Activated CD4-positive, alpha-beta T cell treated with anti-CD3 and anti-CD28 coated beads, Interleukin-2, amount 50 U/mL, for 1 hour (primary cell): Measurements from ENCODE around the gene MAGI1.

Experiments used
- DNase-seq: peaks from one replicate; pipeline ENCODE4 v3.0.0-alpha.2; 2020

The MAGI1 gene

DNA sequence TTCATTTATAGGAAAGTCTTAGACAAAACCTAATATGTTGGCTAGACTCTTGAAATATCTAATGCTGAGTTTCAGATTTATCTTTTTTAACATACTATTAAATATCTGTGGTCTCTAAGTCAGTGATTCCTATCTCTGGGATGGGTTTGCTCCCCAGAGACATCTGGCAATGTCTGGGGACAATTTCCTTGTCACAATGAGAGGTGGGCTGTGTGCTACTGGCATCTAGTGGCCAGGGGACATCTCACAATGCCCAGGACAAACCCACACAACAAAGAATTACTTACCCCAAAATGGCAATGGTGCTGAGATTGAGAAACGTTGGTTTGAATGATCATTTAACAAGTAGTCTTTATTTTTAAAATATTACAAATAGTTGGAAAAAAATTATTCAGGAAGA is 602.1 kb downstream of the MAGI1 start:
- DNase-seq: no peak

DNA sequence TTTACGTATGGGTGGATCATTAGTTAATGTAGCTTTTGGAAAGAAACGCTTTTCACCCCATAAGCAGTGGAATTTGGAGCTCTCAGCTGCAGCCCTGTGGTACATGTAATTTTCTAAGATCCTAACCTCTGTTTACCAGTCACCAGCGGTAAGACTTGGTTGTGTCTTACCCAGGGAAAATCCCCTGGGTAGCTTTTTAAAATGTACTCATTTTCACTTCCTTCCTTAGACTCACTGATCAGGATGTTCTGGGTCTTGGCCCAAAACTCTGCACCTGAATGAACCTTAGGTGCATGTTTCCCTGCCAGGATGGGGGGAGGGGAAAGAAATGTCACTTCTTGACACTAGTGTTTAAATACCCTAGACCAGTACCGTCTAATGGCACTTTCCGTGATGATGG is 605.2 kb downstream of the MAGI1 start:
- DNase-seq: no peak

DNA sequence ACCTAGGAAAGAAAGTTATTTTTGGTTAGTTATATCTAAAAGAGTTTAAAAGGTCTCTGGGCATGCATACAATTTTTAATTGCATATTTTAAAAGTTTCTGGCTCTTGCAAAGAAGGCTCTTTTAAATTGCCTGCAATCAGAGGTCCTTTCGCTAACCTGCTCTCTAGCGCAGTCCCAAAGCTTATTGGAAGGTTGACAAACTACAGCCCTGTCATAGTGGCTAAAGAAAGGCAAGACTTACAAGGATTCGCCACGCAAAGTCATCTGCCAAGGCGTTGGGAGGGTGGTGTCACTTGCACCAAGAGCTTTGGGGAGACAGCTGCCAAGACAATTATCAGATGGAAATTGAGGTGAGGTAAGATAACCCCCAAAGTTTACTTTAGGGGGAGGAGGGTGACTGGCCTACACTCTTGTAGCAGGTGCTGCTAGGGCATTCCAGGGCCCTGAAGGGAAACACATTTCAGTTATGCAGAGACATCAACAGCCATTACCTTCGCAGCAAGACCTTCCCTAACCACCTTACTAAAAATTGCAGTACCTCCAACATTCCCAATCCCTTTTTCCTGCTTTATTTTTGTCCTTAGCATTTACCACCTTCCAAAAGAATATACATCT is 606.2 kb downstream of the MAGI1 start:
- no peak for DNase-seq

DNA sequence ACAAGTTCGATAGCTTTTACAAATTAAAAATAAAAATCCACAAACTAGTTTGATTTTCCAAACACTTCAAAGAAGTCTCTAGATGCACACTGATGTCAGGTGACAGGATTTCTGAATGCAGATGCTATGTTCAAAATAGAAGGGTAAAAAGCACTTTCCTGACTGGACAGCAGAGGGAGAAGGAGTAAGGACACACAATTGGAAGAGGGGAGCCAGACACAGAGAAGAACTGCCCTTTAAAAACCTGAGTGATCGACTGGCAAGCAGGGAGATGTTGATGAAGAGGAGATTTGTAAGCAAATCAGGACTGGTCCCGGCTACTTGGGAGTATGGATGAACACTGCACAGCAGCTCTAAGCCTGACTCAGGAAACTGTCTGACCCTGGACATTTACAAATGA is 612.8 kb downstream of the MAGI1 start:
- no peak for DNase-seq

DNA sequence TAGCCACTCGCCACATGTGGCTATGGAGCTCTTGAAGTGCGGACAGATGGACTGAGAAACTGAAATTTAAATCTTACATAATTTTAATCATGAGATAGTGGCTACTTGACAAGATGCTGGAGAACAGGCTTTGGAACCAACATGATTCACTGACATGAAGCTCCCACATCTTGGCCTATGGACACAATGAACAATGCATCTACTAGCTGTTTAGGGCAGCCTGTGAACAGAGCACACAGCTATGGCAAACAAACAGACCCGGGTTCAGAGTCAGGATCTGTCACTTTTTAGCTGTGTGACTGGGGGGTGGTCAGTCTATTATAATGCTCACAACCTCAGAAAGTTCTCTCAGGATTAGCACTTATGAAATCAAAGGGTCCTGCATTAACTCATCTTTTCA is 616.6 kb downstream of the MAGI1 start:
- DNase-seq: no peak

DNA sequence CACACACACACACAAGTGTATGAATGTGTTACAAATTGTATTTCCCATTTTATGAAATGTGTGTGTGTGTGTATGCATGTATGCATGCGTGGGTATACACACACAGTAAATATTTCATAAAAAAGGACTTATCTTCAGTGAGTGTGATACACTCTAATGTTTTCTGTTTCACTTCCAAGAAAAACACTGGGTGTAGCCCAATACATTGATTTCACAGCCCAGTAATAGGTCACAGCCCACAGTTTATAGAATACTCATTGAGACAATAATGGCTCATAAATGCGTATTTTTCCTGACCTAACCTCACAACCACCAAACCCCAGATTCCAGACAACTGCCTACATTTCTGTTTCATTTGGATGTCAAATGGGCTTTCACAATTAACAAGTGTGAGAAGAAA is 619.5 kb downstream of the MAGI1 start:
- no peak for DNase-seq

DNA sequence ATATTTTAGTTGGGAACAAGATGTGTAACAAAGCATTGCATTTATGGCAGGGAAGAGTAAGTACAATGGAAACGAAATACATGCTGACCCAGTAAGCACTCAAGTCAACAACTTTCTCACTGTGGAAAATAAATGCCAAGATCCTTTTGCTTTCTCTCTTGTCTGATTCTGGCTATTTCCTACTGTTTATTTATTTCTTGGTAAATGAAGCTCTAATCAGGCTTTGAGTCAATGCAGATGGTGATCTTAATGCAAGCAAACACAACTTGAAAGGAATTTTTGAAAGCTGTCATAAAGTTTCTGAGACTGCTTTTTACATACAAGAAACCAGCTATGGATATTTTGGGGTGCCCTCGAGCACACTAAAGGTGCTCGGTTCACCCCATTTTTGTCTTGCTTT is 624.8 kb downstream of the MAGI1 start:
- no peak for DNase-seq

DNA sequence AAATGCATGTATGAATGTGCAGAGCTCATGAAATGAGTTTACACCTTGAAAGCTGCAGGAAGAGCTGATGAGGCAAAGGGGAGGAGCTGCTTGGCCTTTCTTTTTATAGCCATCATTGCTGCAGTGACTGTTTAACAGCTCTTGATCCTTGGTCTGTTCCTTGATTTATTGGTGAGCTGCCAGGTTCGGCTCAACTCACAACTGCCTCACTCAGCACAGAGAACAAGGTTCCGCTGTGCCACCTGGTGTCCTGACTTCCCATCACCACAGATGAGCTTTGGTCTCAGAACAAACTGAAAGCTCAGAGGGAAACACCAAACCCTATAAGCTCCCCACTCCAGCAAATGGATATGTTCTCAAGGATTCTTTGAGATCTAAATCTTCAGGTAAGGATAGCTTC is 626.1 kb downstream of the MAGI1 start:
- DNase-seq: no peak

DNA sequence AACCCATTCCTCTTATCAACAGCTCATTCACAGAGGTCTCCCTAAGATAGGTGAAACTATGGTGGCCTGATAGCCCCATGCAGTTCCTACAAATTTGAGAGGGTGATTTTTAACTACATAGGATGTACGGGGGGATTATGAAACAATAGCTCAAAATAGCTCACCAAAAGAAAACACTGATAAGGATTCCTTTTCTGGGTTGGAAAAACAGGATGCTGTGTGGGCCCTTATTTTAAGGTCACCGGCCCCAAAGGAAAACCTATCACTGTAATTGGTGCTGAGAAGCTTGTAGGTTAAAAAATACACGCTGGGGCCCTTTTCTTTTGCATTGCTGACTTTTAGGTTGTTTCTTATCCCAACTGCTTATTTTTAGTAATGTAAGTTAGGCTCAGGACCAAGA is 627.4 kb downstream of the MAGI1 start:
- no peak for DNase-seq

DNA sequence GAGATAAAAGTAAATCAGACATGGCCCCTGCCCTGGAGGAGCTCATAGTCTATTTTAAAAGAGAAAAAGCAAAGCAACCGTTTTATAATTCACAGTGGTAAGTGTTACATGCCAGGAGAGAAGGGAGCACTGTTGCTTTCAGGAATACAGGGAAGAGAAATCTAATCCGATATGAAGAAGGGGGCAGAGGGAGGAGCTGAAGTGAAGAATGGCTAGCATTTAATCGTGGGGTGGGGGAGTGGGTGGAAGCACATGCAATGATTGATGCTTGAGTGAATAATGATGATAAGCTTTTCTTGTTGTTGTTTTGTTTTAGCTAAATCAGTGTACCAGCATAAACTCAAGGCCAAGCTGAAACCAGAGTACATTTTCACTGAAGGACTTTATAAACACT is 629.5 kb downstream of the MAGI1 start:
- no peak for DNase-seq

DNA sequence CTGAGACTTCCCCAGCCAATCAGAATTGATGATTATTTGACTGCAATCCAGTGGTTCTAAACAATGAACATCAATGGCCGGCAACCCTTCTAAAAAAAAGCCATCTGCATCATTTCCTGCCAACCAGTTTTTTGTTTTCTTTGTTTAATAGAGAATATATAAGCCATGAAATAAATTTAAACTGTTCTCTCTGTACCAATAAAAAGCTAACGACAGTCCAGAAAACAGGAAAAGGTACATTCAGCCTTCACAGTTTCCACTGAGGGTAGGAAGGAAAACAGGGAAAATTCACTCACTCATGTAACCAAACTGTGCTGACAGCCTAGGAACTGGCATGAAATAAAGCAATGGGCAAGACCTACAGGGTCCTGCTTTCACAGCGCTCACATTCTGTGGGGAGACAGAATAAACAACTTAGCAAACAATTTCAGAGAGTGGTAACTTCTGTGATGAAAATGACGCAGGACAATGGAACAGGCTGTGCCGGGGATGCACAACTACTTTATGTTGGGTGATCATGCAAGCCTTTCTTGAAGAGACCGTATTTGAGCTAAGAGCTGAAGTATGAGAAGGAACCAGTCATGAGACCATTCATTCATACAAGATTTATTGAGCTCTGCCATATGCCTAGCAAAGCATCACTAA is 630.1 kb downstream of the MAGI1 start:
- DNase-seq: no peak

DNA sequence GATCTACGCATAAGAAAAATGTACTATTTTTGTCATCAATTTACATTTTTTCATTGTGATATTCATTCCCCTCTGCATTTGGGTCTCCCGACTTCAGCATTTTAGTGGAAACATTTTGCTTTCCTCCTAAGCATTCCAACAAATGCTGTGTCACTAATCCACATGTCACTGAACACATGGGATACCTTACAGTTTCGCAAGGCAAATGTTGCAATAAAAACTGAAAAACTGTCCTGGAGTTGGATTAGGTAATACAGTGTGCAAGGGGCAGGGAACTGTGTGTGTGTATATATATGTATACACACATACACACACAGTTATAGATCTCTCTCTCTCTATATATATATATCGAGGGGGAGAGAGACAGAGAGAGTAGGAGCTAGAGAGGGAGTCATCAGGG is 632.2 kb downstream of the MAGI1 start:
- DNase-seq: no peak

DNA sequence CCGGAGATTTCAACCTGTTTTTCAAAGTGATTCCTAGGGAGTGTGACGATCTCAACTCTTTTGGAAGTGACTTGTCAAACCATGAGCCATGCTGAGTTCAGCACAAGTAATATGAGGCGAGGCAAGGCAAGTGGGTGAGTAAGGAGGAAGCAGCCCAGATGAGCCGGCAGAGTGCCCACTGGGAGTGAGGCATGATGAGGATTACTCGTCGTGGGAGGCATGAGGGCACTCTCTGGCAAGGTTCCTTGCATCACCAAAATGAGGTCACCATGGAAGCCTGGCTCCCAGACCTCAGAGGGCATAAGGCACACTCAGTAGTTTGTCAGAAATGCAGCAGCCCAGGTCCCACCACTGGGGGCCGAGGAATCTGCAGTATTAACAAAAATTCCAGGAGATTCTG is 636.1 kb downstream of the MAGI1 start:
- no peak for DNase-seq

DNA sequence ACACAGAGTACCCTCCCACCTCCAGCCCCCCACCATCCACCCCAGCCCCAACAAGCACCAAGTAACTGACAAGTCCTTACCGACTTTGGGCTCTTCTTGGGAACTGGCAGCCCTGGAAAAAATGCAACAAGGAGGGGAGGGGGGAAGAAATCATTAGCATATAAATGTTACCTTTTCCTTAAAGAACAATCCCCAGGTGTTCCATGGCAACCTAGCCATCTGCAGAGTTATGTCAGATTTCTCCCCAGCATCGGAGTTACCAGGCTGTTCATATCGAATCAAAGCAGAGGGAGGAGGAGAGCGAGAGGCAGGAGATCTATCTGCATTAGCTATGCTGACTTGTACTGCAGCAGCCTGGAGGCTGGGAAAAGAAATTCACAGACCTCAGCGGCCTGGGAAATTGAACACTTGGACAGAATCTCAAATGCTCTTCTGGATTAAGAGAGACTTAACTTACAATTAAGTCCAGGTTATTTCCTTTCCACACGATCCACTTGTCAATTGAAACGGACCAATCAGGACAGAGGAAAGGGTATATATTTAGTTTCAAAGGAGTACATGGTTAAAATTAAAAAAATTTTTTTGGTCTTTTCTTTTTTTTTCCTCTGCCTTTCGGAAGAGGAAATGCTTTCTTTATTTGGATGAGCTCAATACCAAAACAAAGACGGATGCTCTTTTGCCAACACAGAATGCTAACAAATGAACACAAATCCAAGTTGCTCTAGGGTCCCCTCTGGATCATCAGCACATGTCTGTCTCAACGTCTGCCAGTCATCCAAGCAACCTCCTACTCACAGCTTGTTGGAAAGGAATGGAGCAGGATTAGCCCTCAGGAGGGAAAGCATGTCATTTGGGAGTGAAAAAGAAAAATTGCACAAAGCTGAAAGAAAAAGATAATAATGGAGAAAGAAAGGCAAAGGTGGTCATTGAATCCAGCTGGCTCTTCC is 637.1 kb downstream of the MAGI1 start:
- DNase-seq: no peak

DNA sequence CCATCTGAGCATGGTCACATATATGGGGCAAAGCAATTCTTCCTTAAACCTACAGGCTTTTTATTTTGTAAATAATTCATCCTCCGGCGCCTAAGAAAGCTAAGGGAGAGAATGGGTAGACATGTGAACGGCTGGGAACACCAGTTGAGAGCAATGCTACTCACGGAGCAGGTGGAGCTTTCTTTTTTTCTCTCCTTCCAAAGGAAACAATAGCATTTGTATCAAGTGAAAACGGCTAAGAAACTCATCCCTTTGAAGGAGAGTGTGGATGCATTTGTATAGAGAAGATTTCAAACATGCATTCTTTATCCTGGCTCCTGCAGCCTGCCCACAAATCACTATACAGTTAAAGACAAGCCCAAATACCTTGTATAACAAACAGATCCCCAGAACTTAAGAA is 637.8 kb downstream of the MAGI1 start:
- DNase-seq: no peak

DNA sequence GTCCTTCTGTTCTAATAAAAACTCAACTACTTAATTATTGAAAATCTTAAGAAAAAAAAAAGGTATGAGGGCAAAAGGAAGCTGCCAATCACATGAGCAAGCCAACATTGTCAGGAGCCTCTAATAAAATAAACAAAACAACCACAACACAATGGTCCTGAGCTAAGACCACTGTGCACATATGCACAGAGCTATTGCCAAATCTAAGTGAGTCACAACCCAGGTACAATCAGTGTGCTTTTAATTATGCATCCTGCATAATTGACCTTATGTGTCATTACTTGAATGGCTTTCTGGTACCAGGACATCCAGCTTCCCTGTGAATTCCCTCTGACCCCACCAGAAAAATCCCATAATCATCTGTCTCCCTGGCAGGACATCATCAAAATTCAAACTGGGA is 639.8 kb downstream of the MAGI1 start:
- DNase-seq: no peak

DNA sequence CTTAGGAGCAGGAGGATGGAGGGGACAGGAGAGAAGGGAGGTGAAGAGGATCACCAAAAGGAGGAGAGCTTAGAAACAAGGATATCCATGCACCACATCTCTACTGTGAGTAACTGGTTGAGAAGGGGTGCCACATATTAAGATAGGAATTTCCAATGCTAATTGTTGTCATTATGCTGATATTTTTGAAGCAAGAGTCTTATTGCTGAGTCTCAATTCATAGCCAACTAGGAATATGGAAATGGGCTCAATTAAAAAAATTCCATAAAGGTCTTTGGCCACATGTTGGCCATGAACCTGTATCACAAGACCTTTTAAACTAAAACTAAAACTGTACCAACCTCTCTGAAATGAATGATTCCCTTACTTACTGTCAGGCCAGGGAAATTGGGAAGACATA is 642.6 kb downstream of the MAGI1 start:
- DNase-seq: no peak

DNA sequence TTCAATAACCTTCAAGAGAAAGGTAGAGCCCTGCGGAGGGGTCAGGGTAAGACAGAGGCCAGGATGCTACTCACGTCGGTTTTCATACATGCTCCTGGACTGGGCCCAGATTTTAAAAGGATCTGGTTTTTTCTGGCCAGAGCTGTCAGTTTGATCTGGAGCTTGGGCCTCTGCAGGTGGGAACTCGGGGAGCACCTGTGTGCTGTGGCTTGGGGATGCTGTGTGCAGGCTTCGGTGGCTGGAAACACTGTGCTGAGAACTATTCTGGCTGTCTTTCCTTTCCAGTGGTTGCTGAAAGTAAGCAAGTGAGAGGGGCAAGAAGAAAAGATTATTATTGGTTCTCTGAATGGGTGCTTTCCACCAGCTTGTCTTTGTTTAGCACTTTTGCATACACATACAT is 647.6 kb downstream of the MAGI1 start:
- DNase-seq: no peak

DNA sequence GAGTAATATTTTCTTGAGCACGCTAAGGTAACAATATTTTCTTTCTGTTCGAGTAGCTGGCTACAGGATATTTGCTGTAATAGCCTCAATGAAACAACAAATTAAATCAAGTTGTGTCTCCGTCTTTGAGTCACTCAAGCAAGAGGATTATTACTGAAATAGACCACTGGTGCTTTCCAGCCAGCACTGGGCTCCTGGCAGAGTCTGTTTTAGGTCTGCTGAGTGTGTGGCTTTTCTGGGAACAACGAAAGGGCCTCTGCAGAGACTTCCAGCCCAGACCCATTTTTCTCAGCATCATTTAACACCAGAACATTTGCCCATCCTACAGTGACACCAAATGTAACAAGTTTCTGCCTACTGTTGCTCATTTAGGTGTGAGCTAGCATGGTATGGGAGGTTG is 652.9 kb downstream of the MAGI1 start:
- no peak for DNase-seq

DNA sequence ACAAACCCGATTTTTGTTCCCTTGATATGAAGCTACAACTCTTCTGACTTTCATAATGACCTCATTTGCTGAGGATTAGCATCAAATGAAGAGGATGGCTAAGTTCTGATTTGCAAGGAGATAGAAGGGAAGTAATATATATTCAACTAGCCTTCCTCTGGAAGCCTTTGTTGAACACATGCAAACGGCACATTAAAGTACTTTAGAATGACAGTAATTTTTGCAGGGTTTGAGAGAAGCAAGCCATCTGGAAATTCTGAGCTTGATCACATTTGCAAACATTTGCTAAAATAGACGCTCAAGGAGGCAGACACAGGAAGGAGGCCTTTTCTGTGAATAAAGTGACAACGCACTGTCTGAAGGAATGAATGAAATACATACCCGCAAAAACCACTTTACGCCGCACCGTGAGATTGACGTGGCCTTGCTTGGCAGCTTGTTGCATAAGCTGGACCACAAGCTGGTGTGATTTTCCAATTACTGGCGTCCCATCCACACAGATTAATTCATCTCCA is 657.2 kb downstream of the MAGI1 start:
- DNase-seq: no peak

DNA sequence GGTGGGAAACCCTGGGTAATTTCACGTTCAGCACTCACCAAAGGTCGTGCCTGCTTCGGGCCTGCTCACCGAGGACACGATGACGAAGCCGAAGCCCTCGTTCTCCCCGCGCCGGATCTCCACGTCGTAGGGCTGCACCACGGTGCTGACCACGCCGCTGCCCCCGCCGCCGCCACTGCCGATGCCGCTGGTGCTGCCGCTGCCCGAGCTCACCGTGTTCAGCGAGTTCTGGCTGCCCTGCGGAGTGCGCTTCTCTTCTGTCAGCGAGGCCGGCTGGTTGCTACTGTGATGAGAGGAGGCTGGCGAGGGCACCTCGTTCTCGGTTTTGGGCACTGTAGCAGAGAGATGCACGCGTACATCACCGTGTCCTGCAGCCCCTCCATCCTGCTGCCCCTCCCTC is 659.5 kb downstream of the MAGI1 start:
- no peak for DNase-seq

DNA sequence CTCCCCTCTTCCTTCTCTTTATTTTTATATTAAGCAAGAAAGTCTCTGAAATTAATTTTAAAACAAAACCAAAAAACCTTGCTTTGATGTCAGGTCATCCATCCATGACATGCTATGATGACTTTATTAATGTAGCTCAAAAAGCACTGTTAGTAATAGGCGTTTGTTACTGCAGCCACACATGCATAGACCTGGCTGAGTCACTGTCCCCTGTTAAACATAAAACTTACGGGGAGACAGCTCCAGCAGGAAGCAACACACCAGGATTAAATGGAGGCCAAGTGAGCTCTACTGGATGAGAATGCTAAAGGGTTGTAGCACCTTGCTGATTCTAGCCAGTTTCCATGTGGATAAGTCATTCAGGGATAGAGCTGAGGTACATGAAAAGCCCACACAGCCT is 661.1 kb downstream of the MAGI1 start:
- DNase-seq: no peak

DNA sequence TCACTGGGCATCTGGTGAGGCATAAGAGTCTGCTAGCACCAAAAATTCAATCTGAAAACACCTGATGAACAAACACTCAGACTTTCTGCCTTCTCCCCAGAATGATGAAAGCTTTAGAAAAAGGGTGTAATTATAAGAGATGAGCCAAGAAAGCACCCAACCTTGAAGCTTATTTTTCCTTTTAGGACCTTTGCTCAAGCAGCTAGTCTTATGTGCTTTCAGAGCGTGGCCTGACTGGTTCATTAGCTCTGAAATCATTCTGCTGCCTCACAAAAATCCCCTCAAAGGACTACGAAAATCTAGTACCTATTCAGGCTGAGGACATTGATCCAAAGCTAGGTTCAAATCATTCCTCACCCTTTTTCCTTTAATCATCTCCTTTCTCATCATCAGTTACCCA is 662.3 kb downstream of the MAGI1 start:
- no peak for DNase-seq

DNA sequence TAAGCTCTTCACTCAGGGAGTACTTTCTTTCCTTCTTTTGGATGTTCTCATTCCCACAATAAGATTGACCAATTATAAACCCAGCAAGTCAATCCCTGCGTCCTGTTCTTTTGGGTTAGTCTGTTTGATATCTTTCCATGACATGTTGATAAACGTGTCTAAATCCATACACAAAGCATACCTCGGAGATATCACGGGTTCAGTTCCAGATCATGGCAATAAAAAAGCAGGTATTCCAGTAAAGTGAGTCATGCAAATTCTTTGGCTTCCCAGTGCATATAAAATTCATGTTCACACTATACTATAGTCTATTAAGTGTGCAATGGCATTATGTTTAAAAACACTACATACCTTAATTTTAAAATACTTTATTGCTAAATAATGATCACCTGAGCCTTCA is 667.7 kb downstream of the MAGI1 start:
- no peak for DNase-seq
